Activated naive CD4-positive, alpha-beta T cell treated with anti-CD3 and anti-CD28 coated beads, Interleukin-2, amount 50 U/mL, for 16 hours (primary cell): ENCODE measurements around the gene MARK4.
A peak's percentile ranks its signal among the peaks of the same experiment; 100 is the strongest.

Experiments
- DNase-seq: peaks from one replicate; pipeline ENCODE4 v3.0.0-alpha.2; 2020

Gene MARK4

DNA sequence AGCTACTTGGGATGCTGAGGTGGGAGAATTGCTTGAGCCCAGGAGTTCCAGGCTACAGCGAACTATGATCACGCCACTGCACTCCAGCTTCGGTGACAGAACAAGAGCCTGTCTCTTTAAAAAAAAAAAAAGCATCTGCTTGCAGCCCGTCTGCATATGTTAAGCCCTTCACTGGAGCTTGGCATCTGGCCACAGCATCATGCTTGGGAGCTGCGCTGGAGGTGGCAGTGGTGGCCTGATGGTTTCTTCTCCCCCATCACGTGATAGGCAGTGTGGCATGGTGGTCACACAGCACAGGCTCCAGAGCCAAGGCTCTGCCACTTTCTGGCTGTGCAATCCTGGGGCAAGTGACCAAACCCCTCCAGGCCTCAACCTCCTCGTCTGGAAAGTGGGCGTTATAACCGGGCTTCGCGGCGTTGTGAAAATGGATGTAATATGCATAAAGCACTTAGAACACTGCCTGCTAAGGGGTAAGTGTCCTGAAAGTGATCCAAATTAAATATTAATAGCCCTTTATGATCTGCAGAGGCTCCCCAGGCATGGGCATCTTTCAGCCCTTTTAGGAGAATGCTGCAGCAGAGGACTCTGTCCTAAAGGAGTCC is 24.4 kb downstream of the MARK4 start:
- no peak for DNase-seq

DNA sequence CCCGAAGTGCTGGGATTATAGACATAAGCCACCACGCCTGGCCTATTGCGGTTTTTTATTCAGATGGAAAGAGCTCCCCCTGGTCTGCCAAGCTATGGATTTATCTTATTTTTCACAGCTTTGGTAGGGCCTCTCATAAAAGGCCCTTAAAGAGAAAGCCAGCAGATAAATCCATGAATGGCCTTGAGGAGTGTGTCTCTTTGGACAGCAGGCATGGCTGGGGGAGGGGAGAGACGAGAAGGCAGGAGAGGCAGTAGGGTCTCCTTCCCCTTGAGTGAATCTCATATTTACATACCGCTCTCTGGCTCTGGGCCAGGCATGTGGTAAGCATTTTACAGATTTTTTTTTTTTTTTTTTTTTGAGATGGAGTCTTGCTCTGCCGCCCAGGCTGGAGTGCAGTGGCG is 25.2 kb downstream of the MARK4 start:
- DNase-seq: no peak

DNA sequence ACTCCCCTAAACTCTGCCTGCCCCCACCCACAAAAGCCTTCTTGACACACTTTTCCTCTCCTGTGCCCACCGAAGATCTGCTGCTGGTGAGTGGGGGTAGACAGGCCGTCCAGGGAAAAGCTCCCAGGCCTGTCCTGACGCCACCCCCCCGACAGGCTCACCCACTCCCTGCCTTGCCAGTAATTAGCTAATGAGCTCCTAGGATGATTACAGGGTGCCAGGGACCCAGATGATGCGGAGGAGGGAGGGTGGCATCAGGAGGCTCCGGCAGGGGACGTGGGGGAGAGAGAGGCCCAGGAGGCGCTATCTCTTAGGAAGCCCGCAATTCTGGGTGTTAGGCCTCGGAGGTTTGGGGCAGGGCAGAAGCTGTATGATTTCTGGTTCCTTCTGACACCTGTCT is 27.0 kb downstream of the MARK4 start:
- no peak for DNase-seq

DNA sequence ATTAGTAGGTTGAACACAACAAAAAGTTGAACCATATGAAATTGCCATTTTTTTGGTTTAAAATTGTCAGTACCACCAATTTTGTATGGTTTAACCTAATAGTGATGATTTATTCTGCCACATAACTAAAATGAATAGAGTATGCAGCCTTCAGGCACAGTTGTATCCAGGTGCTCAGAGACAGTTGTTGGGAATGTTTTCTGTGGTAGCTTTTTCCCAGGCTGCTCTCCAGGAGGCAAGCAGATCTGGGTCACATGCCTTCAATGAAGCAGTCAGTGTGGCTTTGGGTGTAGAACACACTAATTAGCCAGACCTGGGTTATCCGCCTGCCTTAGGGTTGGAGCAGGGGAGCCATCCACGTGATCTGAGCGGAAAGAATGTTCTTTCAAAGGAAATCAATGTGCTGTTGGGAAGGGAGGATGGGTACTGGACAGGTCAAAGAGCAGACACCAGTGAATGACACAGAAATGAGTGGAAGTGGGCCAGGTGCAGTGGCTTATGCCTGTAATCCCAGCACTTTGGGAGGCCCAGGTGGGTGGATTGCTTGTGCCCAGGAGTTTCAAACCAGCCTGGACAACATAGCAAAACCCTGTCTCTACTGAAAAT is 28.6 kb downstream of the MARK4 start:
- no peak for DNase-seq

DNA sequence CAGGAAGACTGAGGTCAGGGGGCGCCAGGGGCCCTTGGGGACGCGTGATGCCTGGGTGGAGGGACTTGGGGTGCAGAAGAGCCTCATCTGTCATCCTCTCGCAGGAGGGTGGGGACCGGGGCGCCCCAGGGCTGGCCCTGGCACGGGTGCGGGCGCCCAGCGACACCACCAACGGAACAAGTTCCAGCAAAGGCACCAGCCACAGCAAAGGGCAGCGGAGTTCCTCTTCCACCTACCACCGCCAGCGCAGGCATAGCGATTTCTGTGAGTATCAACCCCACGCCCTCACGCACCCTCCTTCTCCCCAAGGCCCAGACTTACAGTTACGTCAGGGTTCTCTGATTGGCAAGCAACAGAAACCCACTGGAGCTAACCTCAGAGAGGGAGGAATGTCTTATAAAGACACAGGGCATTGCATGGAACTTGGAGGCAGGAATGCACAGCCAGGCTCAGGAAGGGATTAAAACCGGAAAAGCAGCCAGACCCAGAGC is 29.4 kb downstream of the MARK4 start:
- DNase-seq: no peak

DNA sequence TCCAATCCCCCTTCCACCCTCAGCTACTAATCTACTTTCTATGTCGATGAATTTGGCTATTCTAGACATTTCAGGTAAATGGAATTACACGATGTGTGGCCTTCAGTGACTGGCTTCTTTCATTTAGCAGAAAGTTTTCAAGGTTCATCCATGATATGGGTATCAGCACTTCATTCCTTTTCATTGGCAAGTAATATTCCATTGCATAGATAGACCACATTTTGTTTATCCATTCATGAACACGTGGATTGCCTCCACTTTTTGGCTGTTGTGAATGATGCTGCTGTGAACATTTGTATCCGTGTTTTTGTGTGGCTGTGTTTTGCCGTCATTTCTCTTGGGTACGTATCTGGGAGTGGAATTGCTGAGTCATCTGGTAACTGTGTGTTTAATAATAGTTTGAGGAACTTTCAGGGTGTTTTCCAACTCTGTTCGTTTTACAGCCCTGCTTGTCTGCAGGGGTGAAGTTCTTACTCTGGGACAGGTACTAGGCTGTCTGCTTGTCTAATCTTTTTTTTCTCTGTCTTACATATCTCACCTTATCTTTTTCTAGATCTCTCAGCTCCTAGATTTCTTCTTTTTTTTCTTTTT is 32.5 kb downstream of the MARK4 start:
- no peak for DNase-seq

DNA sequence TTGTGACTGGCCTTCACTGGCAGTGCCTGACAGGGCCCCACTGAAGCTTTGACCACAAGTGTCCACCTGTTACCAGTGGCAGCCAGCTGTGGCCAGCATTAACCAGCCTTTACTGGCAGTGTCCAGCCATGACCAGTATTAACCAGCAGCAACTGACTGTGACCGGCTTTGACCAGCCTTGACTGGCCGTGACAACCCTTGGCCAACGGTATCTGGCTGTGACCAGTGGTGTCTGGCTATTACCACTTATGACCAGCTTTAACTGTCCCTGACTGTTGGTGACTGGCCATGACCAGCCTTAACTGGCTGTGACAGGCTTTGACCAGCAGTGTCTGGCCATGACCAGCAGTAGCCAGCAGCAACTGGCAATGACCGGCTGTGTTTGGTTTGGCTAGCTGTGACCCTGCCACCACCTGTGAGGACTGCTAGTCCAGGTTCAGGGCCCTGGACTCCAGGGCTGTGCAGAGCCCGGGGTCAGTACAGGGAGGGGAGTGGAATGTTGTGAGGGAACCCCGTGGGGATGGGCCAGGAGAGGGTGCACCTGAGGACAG is 39.4 kb downstream of the MARK4 start:
- no peak for DNase-seq

DNA sequence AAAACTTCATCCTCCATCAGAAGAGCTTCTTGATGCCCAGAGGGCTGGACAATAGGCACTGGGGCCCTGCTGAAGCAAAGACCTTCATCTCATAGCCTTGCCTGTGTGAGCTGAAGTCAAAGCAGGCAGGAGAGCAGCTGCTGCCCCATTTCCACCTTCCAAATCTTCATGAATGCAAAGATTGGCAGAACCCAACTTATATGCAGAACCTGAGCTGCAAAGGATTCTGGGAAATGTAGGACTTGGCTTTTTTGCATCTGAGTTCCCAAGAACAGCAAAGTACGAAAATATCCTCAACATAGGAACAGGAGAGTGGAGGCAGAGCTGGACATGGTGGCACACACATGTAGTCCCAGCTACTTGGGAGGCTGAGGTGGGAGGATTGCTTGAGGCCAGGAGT is 40.8 kb downstream of the MARK4 start:
- no peak for DNase-seq

DNA sequence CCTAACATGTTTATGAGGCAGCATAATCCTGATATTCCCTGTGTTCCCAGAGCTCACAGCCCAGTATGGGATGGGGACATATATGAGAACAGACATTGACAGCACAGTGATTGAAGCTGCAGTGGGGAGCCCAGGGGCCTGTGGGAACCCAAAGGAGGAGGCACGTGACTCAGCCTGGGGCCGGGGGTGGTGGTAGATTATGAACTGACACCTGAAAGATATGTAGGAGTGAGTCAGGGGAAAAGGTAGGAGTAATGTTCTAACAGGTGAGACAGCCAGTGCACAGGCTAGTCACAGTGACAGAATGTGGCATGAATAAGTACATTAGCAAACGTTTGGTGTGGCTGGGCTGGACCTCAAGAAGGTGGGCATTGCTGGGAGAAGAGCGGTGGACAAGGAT is 42.6 kb downstream of the MARK4 start:
- peak; percentile 40 for DNase-seq

DNA sequence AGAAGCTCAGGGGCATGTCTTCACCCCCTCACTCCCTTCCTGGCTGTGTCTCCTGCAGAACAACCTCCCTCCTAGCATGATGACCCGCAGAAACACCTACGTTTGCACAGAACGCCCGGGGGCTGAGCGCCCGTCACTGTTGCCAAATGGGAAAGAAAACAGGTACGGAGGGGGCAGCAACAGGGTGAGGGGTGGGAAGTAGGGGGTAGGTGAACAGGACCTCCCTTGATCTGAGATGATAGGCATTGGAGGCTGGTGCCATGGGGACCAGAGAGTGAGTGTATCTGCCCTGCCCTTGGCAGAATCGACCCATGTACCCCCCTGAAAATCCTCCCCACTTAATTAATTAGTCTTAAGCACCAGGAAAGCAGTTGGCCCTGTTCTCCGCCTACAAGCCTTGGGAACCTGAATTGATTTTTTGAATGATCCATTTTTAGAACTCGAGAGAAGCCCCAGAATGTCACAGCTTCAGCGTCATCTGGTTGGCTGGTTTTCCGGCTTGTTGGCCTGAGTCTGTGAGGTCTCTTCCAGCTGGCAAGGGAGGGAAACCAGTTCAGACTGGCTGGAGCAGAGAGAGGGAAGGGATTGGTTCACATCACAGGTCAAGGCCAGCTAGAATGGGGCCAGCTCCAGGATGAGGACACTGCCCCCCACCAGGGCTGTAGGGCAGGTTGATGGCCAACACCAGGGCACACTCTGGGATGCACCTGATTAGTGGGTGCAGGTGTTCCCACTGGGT is 43.4 kb downstream of the MARK4 start:
- DNase-seq: no peak

DNA sequence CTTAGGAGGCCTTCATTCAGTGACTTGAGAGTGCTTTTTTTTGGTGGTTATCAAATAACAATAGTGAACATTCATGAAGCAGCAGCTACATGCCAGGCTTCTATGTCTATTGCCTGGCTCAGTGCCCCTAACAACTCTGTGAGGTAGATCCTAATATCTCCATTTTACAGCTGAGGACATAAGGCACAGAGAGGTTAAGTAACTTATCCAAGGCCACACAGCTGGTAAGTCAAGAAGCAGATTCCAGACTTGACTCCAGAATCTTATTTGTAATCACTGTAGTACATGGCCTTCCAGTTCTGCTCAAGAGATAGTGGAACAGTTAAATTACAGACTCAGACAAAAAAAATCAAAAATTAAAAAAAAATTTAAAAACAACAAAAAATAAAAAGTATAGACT is 44.8 kb downstream of the MARK4 start:
- DNase-seq: no peak

DNA sequence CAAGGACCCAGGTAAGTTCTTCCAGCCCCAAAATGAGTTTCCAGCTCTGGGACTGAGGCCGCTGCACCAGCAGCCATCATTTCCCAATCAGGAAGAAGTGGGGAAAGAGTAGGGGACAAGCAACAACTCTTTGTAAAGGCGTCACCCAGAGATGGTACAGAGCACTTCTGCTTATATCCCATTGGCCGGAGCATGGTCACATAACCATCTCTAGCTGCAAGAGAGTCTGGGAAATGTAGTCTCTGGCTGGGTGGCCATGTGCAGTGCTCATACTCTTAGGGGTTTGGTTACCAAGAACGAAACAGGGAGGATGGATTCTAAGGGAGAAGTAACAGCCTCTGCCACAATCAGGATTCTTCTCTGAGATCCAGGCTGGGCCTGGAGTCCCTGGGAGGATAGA is 45.3 kb downstream of the MARK4 start:
- no peak for DNase-seq

DNA sequence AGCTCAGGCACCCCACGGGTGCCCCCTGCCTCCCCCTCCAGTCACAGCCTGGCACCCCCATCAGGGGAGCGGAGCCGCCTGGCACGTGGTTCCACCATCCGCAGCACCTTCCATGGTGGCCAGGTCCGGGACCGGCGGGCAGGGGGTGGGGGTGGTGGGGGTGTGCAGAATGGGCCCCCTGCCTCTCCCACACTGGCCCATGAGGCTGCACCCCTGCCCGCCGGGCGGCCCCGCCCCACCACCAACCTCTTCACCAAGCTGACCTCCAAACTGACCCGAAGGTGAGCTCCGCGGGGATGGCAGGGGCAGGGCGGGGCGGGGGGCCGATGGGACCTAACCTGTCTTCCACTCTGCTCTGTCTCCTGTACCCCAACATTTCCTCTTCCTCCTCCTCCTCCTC is 46.6 kb downstream of the MARK4 start:
- DNase-seq: no peak

DNA sequence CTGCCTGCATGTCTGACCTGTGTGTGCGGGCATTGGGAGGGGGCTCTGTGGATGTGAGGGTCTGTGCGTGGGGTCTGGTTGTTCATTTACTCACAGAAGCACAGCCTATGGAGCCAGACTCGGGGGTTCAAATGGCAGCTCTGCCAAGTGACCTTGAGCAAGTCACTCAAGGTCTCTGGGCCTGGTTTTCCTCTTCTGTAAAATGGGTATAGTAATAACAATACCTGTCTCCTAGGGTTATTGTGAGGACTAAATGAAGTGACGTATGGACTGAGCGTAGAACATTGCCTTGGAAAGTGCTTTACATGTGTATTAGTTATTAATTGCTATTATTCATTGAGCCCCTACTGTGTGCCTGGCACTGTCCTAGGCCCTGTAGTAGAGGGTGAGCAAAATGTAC is 47.2 kb downstream of the MARK4 start:
- no peak for DNase-seq

DNA sequence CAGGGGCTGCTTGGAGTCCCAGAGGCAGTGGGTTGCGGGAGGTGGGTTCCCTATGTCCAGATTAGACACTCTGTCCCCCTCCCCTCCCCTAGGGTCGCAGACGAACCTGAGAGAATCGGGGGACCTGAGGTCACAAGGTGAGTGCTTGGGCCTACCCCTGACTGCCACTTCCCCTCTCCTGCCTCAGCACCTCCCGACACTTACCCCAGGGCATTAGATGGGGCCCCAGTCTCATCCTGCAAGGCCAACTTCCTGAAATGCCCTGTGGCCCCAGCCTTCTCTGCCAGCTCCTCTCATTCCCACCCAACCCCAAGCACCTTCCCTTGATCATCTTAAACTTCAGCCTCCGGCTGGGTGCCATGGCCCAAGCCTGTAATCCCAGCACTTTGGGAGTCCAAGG is 48.6 kb downstream of the MARK4 start:
- DNase-seq: no peak

DNA sequence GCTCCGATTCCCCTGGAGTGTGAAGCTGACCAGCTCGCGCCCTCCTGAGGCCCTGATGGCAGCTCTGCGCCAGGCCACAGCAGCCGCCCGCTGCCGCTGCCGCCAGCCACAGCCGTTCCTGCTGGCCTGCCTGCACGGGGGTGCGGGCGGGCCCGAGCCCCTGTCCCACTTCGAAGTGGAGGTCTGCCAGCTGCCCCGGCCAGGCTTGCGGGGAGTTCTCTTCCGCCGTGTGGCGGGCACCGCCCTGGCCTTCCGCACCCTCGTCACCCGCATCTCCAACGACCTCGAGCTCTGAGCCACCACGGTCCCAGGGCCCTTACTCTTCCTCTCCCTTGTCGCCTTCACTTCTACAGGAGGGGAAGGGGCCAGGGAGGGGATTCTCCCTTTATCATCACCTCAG is 51.3 kb downstream of the MARK4 start:
- no peak for DNase-seq

DNA sequence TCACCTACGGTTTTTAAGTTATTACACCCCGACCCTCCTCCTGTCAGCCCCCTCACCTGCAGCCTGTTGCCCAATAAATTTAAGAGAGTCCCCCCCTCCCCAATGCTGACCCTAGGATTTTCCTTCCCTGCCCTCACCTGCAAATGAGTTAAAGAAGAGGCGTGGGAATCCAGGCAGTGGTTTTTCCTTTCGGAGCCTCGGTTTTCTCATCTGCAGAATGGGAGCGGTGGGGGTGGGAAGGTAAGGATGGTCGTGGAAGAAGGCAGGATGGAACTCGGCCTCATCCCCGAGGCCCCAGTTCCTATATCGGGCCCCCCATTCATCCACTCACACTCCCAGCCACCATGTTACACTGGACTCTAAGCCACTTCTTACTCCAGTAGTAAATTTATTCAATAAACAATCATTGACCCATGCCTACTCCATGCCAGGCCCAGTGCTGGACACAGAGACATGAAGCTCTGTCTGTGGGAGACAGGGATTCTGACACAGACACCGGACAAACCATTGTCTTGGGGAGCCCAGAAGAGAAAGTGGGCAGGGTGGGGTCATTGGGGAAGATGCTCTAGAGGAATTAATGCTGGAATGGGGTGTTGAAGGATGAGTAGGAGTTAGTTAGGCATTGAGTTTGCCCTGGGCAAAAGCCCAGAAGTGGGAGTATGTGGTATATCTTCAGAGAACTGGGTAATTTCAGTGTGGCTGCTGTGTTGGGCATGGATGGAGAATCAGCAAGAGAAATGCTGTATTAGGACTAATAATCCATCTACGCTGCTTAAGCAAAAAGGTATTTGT is 52.4 kb downstream of the MARK4 start:
- no peak for DNase-seq

DNA sequence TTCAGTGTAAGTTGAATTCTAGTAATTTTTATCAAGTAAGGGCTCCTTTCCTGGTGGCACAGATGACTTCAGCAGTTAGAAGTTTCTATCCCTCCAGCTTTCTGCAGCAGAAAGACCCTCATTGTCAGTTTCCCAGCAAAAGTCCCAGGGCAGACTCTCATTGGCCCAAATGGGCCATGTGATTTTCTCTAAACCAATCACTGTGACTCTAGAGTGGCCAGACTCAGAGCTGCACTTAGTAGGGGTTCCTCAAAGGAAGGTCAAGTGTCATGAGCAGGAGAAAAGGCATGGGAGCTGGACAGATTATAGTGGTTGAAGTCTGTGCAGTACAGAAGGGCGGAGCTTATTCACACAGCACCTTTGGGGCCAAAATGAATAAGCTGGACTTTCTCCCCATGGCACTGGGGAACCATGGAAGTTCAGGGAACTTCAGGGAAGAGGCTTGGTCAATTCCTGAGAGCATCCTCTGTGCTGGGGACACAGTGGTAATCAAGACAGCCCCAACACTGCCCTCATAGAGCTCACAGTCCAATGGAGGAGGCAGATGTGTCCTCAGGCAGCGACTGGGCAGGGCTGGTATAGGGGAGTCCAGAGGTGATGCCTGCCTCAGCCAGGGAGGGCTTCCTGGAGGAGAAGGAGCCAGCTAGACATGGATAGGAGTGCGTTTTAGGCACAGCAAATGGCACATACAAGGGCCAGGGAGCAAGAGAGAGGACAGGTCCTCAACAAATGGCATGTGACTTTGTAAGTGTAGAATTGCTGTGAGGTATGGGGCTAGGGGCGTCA is 53.3 kb downstream of the MARK4 start:
- DNase-seq: no peak

DNA sequence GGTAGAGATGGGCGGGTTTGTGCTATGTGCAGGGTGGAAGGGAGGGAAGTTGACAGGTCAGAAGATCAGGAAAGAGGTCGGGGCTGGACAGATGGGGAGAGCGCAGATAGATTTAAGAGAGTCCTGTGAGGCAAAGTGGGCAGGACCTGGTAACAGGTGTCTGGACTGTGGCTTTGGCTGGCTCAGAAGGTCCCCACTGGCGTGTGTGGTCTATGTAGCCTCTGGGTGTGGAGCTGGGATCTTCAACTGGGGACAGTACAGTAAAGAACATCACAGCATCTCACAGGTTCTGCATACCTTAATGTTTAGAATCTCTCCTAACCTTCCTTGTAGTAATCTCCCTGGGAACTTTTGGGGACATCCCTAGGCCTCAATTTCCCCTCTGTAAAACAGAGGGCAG is 53.9 kb downstream of the MARK4 start:
- no peak for DNase-seq

DNA sequence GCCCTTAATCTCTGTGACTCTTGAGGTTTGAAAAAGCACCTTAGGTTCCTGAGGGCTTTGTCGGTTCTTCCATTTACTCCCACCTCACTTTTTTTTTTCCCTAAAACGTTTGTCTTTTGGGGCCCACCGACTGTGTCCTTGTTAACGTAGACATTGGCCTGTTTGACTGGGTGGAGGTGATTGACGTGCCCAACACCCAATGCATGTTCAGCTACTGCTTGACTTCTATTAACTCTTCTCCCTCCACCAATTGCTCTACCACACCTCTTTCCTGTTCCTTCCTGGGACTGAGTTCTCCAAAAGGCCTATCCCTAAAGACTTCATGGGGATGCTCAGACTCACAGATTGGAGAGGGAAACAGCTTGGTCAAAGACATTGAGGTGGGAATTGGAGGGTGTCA is 54.4 kb downstream of the MARK4 start:
- no peak for DNase-seq

DNA sequence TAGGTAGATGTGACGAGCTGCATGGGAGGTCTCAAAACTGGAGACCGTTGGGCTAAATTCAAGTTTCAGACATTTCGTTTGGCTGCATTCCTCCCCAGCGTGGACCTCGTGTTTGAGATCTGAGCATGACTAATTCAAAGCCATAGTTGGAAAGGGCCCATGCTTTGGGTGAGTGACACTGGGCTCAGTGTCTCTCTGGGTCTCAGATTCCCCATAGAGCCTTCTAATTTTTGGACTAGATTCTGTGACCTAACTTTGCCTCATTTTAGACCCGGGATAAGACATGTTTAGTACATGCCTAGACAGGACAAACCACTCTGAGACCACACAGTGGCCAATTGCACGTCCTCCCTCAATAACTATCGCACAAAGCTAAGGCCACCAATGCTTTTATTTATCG is 55.0 kb downstream of the MARK4 start:
- DNase-seq: no peak

DNA sequence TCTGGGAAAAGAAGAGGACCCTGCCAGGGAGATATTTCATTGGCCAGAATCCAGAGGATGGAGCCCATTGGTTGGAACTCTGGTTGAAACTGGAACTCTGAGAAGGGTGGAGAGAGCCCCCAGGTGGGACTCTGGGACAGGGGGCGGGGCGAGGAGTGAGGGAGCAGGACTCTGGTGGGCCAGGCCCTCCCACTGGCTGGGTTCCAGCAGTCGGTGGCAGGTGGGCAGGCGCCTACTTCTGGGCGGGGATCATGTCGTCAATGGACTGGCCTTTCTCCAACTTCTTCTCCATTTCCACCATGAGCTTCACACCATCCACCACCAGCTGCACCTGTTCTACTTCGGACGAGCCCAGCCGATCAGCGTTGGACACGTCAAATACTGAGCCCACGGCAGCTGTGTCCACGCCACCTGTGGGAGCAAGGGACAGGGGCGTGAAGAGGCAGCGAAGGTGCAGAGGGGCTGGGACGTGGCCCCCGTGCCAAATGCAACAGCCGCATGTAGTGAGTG is 55.5 kb downstream of the MARK4 start:
- no peak for DNase-seq
